IMR-90 (cell line): ENCODE data around the gene REG1A. TPM values are rescaled to one million over a fixed set of nuclear protein-coding genes. Genes with fewer than 3 reads are reported as not detected.

Experiments
- ATAC-seq: fragments of 200-7000 bp; cut with Tn5 transposase; 2 replicates; pipeline ENCODE4 v1.9.1; 2020; ENCODE audit warnings: low read depth, mild to moderate bottlenecking, moderate library complexity
- BruUV-seq: library from RNA; stranded (reverse); fragments of 400-500 nt; replicated peaks from 2 replicates; lab custom pipeline; 2021; lab: Mats Ljungman, UMichigan
- CTCF ChIA-PET: fragments of 300-600 bp; formaldehyde crosslinking; extraction: SDS; loops from one replicate; lab custom pipeline; 2021; ENCODE audit warnings: antibody characterized with exemption; lab: Yijun Ruan, JAX
- POLR2A ChIA-PET: fragments of 300-600 bp; sonication (Branson Sonifier 250); formaldehyde crosslinking; loops from one replicate; lab custom pipeline; 2022; ENCODE audit warnings: antibody characterized with exemption; ENCODE audit not compliant: unreplicated experiment; lab: Charles Lee
- DNase-seq: peaks from one replicate; pipeline ENCODE4 v3.0.0; 2013
- H2AFZ ChIP-seq: replicated peaks from 2 replicates; pipeline ENCODE3; 2013; ENCODE audit warnings: low read length, mild to moderate bottlenecking; ENCODE audit not compliant: poor library complexity
- H2AK5ac ChIP-seq: 2 replicates; pipeline ENCODE4 v1.6.1; 2013; ENCODE audit warnings: low read depth, low read length, inconsistent platforms
- H2AK9ac ChIP-seq: replicated peaks from 2 replicates; pipeline ENCODE3; 2013; ENCODE audit warnings: mild to moderate bottlenecking, low read depth, low read length, moderate library complexity; ENCODE audit not compliant: poor library complexity
- H2BK120ac ChIP-seq: 2 replicates; pipeline ENCODE4 v1.6.1; 2013; ENCODE audit warnings: low read depth, low read length, inconsistent platforms
- H2BK15ac ChIP-seq: 3 replicates; pipeline ENCODE4 v1.6.1; 2013; ENCODE audit warnings: low read depth, low read length, inconsistent platforms
- H2BK20ac ChIP-seq: 2 replicates; pipeline ENCODE4 v1.6.1; 2013; ENCODE audit warnings: low read depth, mild to moderate bottlenecking, inconsistent platforms, low read length, moderate library complexity
- H2BK5ac ChIP-seq: 2 replicates; pipeline ENCODE4 v1.6.1; 2013; ENCODE audit warnings: mild to moderate bottlenecking, low read depth, low read length, inconsistent platforms; ENCODE audit not compliant: poor library complexity, severe bottlenecking
- H3K14ac ChIP-seq: replicated peaks from 2 replicates; pipeline ENCODE4 v1.6.1; 2013; ENCODE audit warnings: low read depth, low read length, inconsistent platforms
- H3K18ac ChIP-seq: 2 replicates; pipeline ENCODE4 v1.6.1; 2013; ENCODE audit warnings: low read depth, low read length, control low read depth
- H3K23ac ChIP-seq: 2 replicates; pipeline ENCODE4 v1.6.1; 2013; ENCODE audit warnings: low read depth, low read length, inconsistent platforms
- H3K27ac ChIP-seq: 2 replicates; pipeline ENCODE4 v1.5.1; 2013; ENCODE audit warnings: mild to moderate bottlenecking, control low read depth, low read length; ENCODE audit not compliant: insufficient read depth
- H3K27me3 ChIP-seq: 2 replicates; pipeline ENCODE4 v1.6.1; 2013; ENCODE audit warnings: low read length; ENCODE audit not compliant: control insufficient read depth, insufficient read depth
- H3K36me3 ChIP-seq: 2 replicates; pipeline ENCODE4 v1.6.1; 2013; ENCODE audit warnings: low read length, mixed read lengths; ENCODE audit not compliant: control insufficient read depth, insufficient read depth
- H3K4ac ChIP-seq: 2 replicates; pipeline ENCODE4 v1.6.1; 2013; ENCODE audit warnings: low read depth, low read length, inconsistent platforms
- H3K4me1 ChIP-seq: 2 replicates; pipeline ENCODE4 v1.6.1; 2013; ENCODE audit warnings: low read length, mixed read lengths; ENCODE audit not compliant: control insufficient read depth, insufficient read depth
- H3K4me2 ChIP-seq: 2 replicates; pipeline ENCODE4 v1.6.1; 2013; ENCODE audit warnings: low read depth, mild to moderate bottlenecking, control low read depth, low read length, moderate library complexity
- H3K4me3 ChIP-seq: 2 replicates; pipeline ENCODE4 v1.5.1; 2013; ENCODE audit warnings: low read depth, mild to moderate bottlenecking, control low read depth, low read length, moderate library complexity; ENCODE audit not compliant: insufficient read depth
- H3K56ac ChIP-seq: 2 replicates; pipeline ENCODE4 v1.6.1; 2013; ENCODE audit warnings: low read length, inconsistent platforms; ENCODE audit not compliant: insufficient read depth; ENCODE audit errors: extremely low read depth
- H3K79me1 ChIP-seq, 2 experiments: 2 replicates each; pipeline ENCODE4 v1.6.1; 2013; ENCODE audit warnings: low read length in 2 of 2, inconsistent platforms in 1 of 2, low read depth in 1 of 2
- H3K9ac ChIP-seq: 2 replicates; pipeline ENCODE4 v1.6.1; 2013; ENCODE audit warnings: low read depth, low read length, control low read depth
- H3K9me1 ChIP-seq: 2 replicates; pipeline ENCODE4 v1.6.1; 2013; ENCODE audit warnings: low read length, inconsistent platforms; ENCODE audit not compliant: insufficient read depth
- H3K9me3 ChIP-seq: 2 replicates; pipeline ENCODE4 v1.6.1; 2013; ENCODE audit warnings: low read length; ENCODE audit not compliant: control insufficient read depth, insufficient read depth
- H4K20me1 ChIP-seq: 2 replicates; pipeline ENCODE4 v1.6.1; 2013; ENCODE audit warnings: low read length, inconsistent platforms; ENCODE audit not compliant: insufficient read depth
- H4K5ac ChIP-seq: 2 replicates; pipeline ENCODE4 v1.6.1; 2013; ENCODE audit warnings: mild to moderate bottlenecking, low read depth, low read length, control low read depth
- H4K8ac ChIP-seq, 2 experiments: 2 replicates each; pipeline ENCODE4 v1.6.1; 2013; ENCODE audit warnings: low read depth in 2 of 2, low read length in 2 of 2, control low read depth in 1 of 2, inconsistent platforms in 1 of 2
- H4K91ac ChIP-seq: 2 replicates; pipeline ENCODE4 v1.6.1; 2013; ENCODE audit warnings: low read depth, low read length, inconsistent platforms; ENCODE audit not compliant: insufficient read depth
- BHLHE40 ChIP-seq: fragments of 150-350 bp; IDR thresholded peaks from 2 replicates; pipeline ENCODE4 v1.6.1; 2016; ENCODE audit warnings: mild to moderate bottlenecking, low read depth, low read length
- CEBPB ChIP-seq: IDR thresholded peaks from 2 replicates; pipeline ENCODE4 v1.6.1; 2012; ENCODE audit warnings: low read depth, low read length, improper control_type of control experiment
- CHD1 ChIP-seq: IDR thresholded peaks from 2 replicates; pipeline ENCODE4 v1.6.1; 2012; ENCODE audit warnings: low read depth, low read length, improper control_type of control experiment
- CTCF ChIP-seq: conservative IDR thresholded peaks from 2 replicates; pipeline ENCODE4 v1.5.1; 2012; ENCODE audit warnings: mild to moderate bottlenecking, low read depth, low read length, improper control_type of control experiment
- FOS ChIP-seq: fragments of 150-350 bp; IDR thresholded peaks from 2 replicates; pipeline ENCODE4 v1.6.1; 2016; ENCODE audit warnings: low read depth, low read length
- MAFK ChIP-seq: IDR thresholded peaks from 2 replicates; pipeline ENCODE4 v1.6.1; 2012; ENCODE audit warnings: low read depth, low read length, improper control_type of control experiment
- MXI1 ChIP-seq: IDR thresholded peaks from 2 replicates; pipeline ENCODE4 v1.6.1; 2012; ENCODE audit warnings: low read depth, mild to moderate bottlenecking, low read length, moderate library complexity, borderline replicate concordance
- NFE2L2 ChIP-seq: fragments of 150-350 bp; IDR thresholded peaks from 2 replicates; pipeline ENCODE4 v1.6.1; 2016; ENCODE audit warnings: low read depth, mild to moderate bottlenecking, low read length
- POLR2A ChIP-seq: IDR thresholded peaks from 2 replicates; pipeline ENCODE4 v1.6.1; 2012; ENCODE audit warnings: mild to moderate bottlenecking, low read depth, low read length
- RAD21 ChIP-seq: IDR thresholded peaks from 2 replicates; pipeline ENCODE4 v1.6.1; 2012; ENCODE audit warnings: low read length, improper control_type of control experiment
- RCOR1 ChIP-seq: IDR thresholded peaks from 2 replicates; pipeline ENCODE4 v1.6.1; 2012; ENCODE audit warnings: mild to moderate bottlenecking, low read length, improper control_type of control experiment; ENCODE audit not compliant: insufficient replicate concordance
- USF2 ChIP-seq: fragments of 150-350 bp; IDR thresholded peaks from 2 replicates; pipeline ENCODE4 v1.6.1; 2017; ENCODE audit warnings: mild to moderate bottlenecking, antibody characterized with exemption, low read length, low read depth
- WGBS, 2 experiments: methylation state at CpG; one replicate each; pipeline versions ENCODE4 v1.1.5 to v1.1.7; 2013; ENCODE audit warnings: missing lambda C conversion rate in 2 of 2; ENCODE audit not compliant: insufficient read length in 1 of 2; ENCODE audit errors: extremely low coverage in 2 of 2; 5-methylcytosine and 5-hydroxymethylcytosine counted together
- dilution Hi-C: fragments of 300-500 bp; cut with HindIII; formaldehyde crosslinking; loops from one replicate; pipeline ENCODE4 v1.14.3; 2018; ENCODE audit warnings: low sequenced_read_pairs; ENCODE audit not compliant: unreplicated experiment
- in situ Hi-C: fragments of 300-500 bp; cut with MboI; formaldehyde crosslinking; loops from 3 replicates; pipeline ENCODE4 v1.14.3; 2019; ENCODE audit warnings: low sequenced_read_pairs, inconsistent platforms, mixed read lengths
- intact Hi-C: fragments of 100-400 bp; cut with micrococcal nuclease; formaldehyde crosslinking; loops from 2 replicates; pipeline ENCODE4 v1.10.0; 2022
- polyA plus RNA-seq, 3 experiments: library from polyadenylated mRNA; depleted of rRNA; stranded (reverse); fragments of >200 nt; gene quantifications; 2 replicates each; pipeline ENCODE4 v1.2.3, GENCODE V29; 2012; ENCODE audit warnings: low replicate concordance in 1 of 3
- total RNA-seq: library from RNA; depleted of rRNA; stranded (reverse); fragments of >200 nt; gene quantifications from 2 replicates; pipeline ENCODE4 v1.2.3, GENCODE V29; 2012

Gene REG1A
- total and polyA plus RNA-seq, 2 of the 4 experiments (the other 2 are of a cell fraction): not detected

- H3K4me2 ChIP-seq: no peak within 1 kb of the TSS
- no peak within 1 kb of the TSS for H3K18ac ChIP-seq
- H2AK9ac ChIP-seq: no peak within 1 kb of the TSS
- TF ChIP-seq BHLHE40: no peak
- TF ChIP-seq MAFK: no peak
- TF ChIP-seq RCOR1: no peak
- TF ChIP-seq CEBPB: no peak
- TF ChIP-seq USF2: no peak
- no peak for TF ChIP-seq CHD1
- no peak for TF ChIP-seq MXI1
- TF ChIP-seq NFE2L2: no peak
- TF ChIP-seq POLR2A: no peak
- no peak for TF ChIP-seq FOS
- no peak for TF ChIP-seq CTCF
- TF ChIP-seq RAD21: no peak
- H4K20me1 ChIP-seq: no peaks in the 10 kb centered on the region
- no peaks in the 10 kb centered on the region for H3K36me3 ChIP-seq
- H3K4me1 ChIP-seq: no peaks in the 10 kb centered on the region
- H3K9ac ChIP-seq: no peak within 1 kb of the TSS
- H3K9me3 ChIP-seq: peaks cover 13% of the 10 kb centered on the region
- H4K5ac ChIP-seq: no peak within 1 kb of the TSS
- dilution Hi-C loops (no loop called here), intact Hi-C loops (no loop called here), in situ Hi-C loops (no loop called here)
- ChIA-PET POLR2A (no interaction called here), CTCF (no interaction called here)
- no peak within 1 kb of the TSS for H3K27ac ChIP-seq
- H4K91ac ChIP-seq: no peak within 1 kb of the TSS
- H3K23ac ChIP-seq: no peak within 1 kb of the TSS
- DNase-seq: no peak
- H2AFZ ChIP-seq: no peak within 1 kb of the TSS
- H2BK15ac ChIP-seq: no peak within 1 kb of the TSS
- BruUV-seq: no TSS peak
- no peak within 1 kb of the TSS for H4K8ac ChIP-seq
- H2BK20ac ChIP-seq: no peak within 1 kb of the TSS
- H3K56ac ChIP-seq: no peak within 1 kb of the TSS
- H3K4ac ChIP-seq: no peak within 1 kb of the TSS
- WGBS, 2 experiments: no CpG with 5 or more reads among the region's 2 CpGs
- H3K9me1 ChIP-seq: no peaks in the 10 kb centered on the region
- H2BK120ac ChIP-seq: no peak within 1 kb of the TSS
- no peak within 1 kb of the TSS for H2AK5ac ChIP-seq
- no peak within 1 kb of the TSS for H2BK5ac ChIP-seq
- no peak within 1 kb of the TSS for H3K4me3 ChIP-seq
- no peak within 1 kb of the TSS for H3K14ac ChIP-seq
- no peaks in the 10 kb centered on the region for H3K27me3 ChIP-seq
- no peak for ATAC-seq
- H3K79me1 ChIP-seq: no peaks in the 10 kb centered on the region
Measured at GRCh38 chr2:79087785-79088364, 32.4 kb upstream of the REG1A start, which contains the start of gene REG1B. REG1B (minus strand) TSS chr2:79087993; CDS start chr2:79087612, 381 bp downstream.
